HepG2 (cell line): ENCODE results near the gene GNG7. TPM values are rescaled to one million over a fixed set of nuclear protein-coding genes. Genes with fewer than 3 reads are reported as not detected.

Experiments
- KDM5B ChIP-seq: sonication (generic); formaldehyde crosslinking; IDR thresholded peaks from 2 replicates; pipeline ENCODE4 v1.4.0; 2020; ENCODE audit warnings: missing genetic modification reagents, mild to moderate bottlenecking, borderline replicate concordance
- NR2F6 ChIP-seq, 2 experiments: IDR thresholded peaks; 2 replicates each; pipeline ENCODE4 v1.6.1; 2016; ENCODE audit warnings: antibody characterized with exemption in 1 of 2, mild to moderate bottlenecking in 1 of 2
- PHF20 ChIP-seq: sonication (generic); formaldehyde crosslinking; IDR thresholded peaks from 2 replicates; pipeline ENCODE4 v1.5.0; 2020; ENCODE audit warnings: mild to moderate bottlenecking, missing genetic modification reagents
- SOX5 ChIP-seq: IDR thresholded peaks from 2 replicates; pipeline ENCODE4 v1.6.1; 2016; ENCODE audit warnings: borderline replicate concordance
- ZNF256 ChIP-seq: sonication (generic); formaldehyde crosslinking; conservative IDR thresholded peaks from 2 replicates; pipeline ENCODE4 v1.4.0; 2020; ENCODE audit warnings: missing genetic modification reagents
- ZNF350 ChIP-seq: sonication (generic); formaldehyde crosslinking; IDR thresholded peaks from 2 replicates; pipeline ENCODE4 v1.4.0; 2020; ENCODE audit warnings: mild to moderate bottlenecking, low read depth, missing genetic modification reagents, borderline replicate concordance
- ZNF441 ChIP-seq: sonication (generic); formaldehyde crosslinking; IDR thresholded peaks from 2 replicates; pipeline ENCODE4 v1.7.0; 2021; ENCODE audit warnings: missing genetic modification reagents, borderline replicate concordance
- ZNF768 ChIP-seq: sonication (generic); formaldehyde crosslinking; IDR thresholded peaks from 2 replicates; pipeline ENCODE4 v1.4.0; 2020; ENCODE audit warnings: missing genetic modification reagents
- ZNF839 ChIP-seq: sonication (generic); formaldehyde crosslinking; IDR thresholded peaks from 2 replicates; pipeline ENCODE4 v1.4.0; 2020; ENCODE audit warnings: missing genetic modification reagents, mild to moderate bottlenecking, borderline replicate concordance
- polyA plus RNA-seq, 8 experiments: library from polyadenylated mRNA; depleted of rRNA in 3 of 8; stranded (reverse) in 7 of 8; unstranded in 1 of 8; fragments of >200 nt; fragmentation: Illumina TruSeq in 4 of 8; extraction: Trizol in 4 of 8; gene quantifications; 2 replicates each; pipeline versions ENCODE4 v1.2.1 to v1.2.3, GENCODE V29; 2011 to 2016; ENCODE audit warnings: low read depth in 4 of 8, missing spikeins in 1 of 8, mixed read lengths in 1 of 8; ENCODE audit not compliant: insufficient read depth in 1 of 8
- total RNA-seq, 5 experiments: library from RNA; depleted of rRNA; stranded (reverse); fragments of >200 nt; fragmentation: Illumina TruSeq; extraction: Trizol; gene quantifications; 2 replicates each; pipeline ENCODE4 v1.2.3, GENCODE V29; 2016; ENCODE audit warnings: low read depth in 1 of 5
- TF ChIP-seq, protein P1 (sequence below): IDR thresholded peaks from 2 replicates; pipeline ENCODE4 v1.6.1; 2016; ENCODE audit warnings: mild to moderate bottlenecking
- TF ChIP-seq, protein P2 (sequence below): sonication (generic); formaldehyde crosslinking; IDR thresholded peaks from 2 replicates; pipeline ENCODE4 v1.4.0; 2020; ENCODE audit warnings: mild to moderate bottlenecking, low read depth, missing genetic modification reagents
- TF ChIP-seq, protein P3 (sequence below), 2 experiments: fragments of 450-650 bp in 1 of 2; sonication (generic) in 1 of 2; formaldehyde crosslinking in 1 of 2; IDR thresholded peaks; 2 replicates each; pipeline versions ENCODE4 v1.6.1 to v1.8.0; 2016 to 2022; ENCODE audit warnings: antibody characterized with exemption in 1 of 2, mild to moderate bottlenecking in 1 of 2, missing genetic modification reagents in 1 of 2
- TF ChIP-seq, protein P4 (sequence below): sonication (generic); formaldehyde crosslinking; IDR thresholded peaks from 2 replicates; pipeline ENCODE4 v1.8.0; 2022; ENCODE audit warnings: low read depth, missing genetic modification reagents

GNG7 gene
- total and polyA plus RNA-seq, 2 of the 13 experiments (the other 11 are each of a cell fraction or from before 2014, with no cell fraction given) = 1.4 to 3.3 TPM

GRCh38 chr19:2643123-2643737 lies 59.3 kb downstream of the GNG7 start (continued):
- TF ChIP-seq, protein P1, sequence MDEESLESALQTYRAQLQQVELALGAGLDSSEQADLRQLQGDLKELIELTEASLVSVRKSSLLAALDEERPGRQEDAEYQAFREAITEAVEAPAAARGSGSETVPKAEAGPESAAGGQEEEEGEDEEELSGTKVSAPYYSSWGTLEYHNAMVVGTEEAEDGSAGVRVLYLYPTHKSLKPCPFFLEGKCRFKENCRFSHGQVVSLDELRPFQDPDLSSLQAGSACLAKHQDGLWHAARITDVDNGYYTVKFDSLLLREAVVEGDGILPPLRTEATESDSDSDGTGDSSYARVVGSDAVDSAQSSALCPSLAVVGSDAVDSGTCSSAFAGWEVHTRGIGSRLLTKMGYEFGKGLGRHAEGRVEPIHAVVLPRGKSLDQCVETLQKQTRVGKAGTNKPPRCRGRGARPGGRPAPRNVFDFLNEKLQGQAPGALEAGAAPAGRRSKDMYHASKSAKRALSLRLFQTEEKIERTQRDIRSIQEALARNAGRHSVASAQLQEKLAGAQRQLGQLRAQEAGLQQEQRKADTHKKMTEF (CRISPR knock-in tag) = peak; percentile 71; the same call in 1 of the 2 replicates
- TF ChIP-seq KDM5B (CRISPR knock-in tag) = peak; percentile 92
- TF ChIP-seq PHF20 (CRISPR knock-in tag) = peak; percentile 78
- TF ChIP-seq ZNF839 = peak; percentile 20; the same call in 1 of the 2 replicates
- peak; percentile 56; the same call in 1 of the 2 replicates for TF ChIP-seq ZNF441 (CRISPR knock-in tag)
- TF ChIP-seq, protein P2, sequence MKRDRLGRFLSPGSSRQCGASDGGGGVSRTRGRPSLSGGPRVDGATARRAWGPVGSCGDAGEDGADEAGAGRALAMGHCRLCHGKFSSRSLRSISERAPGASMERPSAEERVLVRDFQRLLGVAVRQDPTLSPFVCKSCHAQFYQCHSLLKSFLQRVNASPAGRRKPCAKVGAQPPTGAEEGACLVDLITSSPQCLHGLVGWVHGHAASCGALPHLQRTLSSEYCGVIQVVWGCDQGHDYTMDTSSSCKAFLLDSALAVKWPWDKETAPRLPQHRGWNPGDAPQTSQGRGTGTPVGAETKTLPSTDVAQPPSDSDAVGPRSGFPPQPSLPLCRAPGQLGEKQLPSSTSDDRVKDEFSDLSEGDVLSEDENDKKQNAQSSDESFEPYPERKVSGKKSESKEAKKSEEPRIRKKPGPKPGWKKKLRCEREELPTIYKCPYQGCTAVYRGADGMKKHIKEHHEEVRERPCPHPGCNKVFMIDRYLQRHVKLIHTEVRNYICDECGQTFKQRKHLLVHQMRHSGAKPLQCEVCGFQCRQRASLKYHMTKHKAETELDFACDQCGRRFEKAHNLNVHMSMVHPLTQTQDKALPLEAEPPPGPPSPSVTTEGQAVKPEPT (CRISPR knock-in tag) = 0 out of 2 replicates have a peak, but pooled peaks have one; percentile 37
- 0 out of 2 replicates have a peak, but pooled peaks have one; percentile 23 for TF ChIP-seq SOX5
- TF ChIP-seq ZNF350 (CRISPR knock-in tag) = peak; percentile 78; the same call in 1 of the 2 replicates
- 0 out of 2 replicates have a peak, but pooled peaks have one; percentile 1 for TF ChIP-seq NR2F6 (IDR thresholded peaks at IDR 0.05)
- TF ChIP-seq NR2F6 (CRISPR knock-in tag; IDR thresholded peaks at IDR 0.05) = peak; percentile 27; the same call in 1 of the 2 replicates
- TF ChIP-seq, protein P3, sequence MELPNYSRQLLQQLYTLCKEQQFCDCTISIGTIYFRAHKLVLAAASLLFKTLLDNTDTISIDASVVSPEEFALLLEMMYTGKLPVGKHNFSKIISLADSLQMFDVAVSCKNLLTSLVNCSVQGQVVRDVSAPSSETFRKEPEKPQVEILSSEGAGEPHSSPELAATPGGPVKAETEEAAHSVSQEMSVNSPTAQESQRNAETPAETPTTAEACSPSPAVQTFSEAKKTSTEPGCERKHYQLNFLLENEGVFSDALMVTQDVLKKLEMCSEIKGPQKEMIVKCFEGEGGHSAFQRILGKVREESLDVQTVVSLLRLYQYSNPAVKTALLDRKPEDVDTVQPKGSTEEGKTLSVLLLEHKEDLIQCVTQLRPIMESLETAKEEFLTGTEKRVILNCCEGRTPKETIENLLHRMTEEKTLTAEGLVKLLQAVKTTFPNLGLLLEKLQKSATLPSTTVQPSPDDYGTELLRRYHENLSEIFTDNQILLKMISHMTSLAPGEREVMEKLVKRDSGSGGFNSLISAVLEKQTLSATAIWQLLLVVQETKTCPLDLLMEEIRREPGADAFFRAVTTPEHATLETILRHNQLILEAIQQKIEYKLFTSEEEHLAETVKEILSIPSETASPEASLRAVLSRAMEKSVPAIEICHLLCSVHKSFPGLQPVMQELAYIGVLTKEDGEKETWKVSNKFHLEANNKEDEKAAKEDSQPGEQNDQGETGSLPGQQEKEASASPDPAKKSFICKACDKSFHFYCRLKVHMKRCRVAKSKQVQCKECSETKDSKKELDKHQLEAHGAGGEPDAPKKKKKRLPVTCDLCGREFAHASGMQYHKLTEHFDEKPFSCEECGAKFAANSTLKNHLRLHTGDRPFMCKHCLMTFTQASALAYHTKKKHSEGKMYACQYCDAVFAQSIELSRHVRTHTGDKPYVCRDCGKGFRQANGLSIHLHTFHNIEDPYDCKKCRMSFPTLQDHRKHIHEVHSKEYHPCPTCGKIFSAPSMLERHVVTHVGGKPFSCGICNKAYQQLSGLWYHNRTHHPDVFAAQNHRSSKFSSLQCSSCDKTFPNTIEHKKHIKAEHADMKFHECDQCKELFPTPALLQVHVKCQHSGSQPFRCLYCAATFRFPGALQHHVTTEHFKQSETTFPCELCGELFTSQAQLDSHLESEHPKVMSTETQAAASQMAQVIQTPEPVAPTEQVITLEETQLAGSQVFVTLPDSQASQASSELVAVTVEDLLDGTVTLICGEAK (IDR thresholded peaks at IDR 0.05) = peak; percentile 68
- TF ChIP-seq, protein P3 (CRISPR knock-in tag; IDR thresholded peaks at IDR 0.05) = peak; percentile 85
- 0 out of 2 replicates have a peak, but pooled peaks have one; percentile 44 for TF ChIP-seq ZNF256 (CRISPR knock-in tag)
- TF ChIP-seq, protein P4, sequence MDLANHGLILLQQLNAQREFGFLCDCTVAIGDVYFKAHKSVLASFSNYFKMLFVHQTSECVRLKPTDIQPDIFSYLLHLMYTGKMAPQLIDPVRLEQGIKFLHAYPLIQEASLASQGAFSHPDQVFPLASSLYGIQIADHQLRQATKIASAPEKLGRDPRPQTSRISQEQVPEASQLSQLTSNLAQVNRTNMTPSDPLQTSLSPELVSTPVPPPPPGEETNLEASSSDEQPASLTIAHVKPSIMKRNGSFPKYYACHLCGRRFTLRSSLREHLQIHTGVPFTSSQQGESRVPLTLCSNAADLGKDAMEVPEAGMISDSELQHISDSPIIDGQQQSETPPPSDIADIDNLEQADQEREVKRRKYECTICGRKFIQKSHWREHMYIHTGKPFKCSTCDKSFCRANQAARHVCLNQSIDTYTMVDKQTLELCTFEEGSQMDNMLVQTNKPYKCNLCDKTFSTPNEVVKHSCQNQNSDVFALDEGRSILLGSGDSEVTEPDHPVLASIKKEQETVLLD (CRISPR knock-in tag) = peak; percentile 86; the same call in 1 of the 2 replicates
- 0 out of 2 replicates have a peak, but pooled peaks have one; percentile 8 for TF ChIP-seq ZNF768
